Right lobe of liver (tissue), 4 donors: Measurements from ENCODE around the gene SYCE3.

Experiments used
- CTCF ChIP-seq, 4 donors: fragments of 200-600 bp in 3 of 4; fragments of 450-650 bp in 1 of 4; IDR thresholded peaks; one replicate each; pipeline versions ENCODE4 v1.5.1 to v1.8.0; 2016 to 2022; ENCODE audit warnings: antibody characterized with exemption in 4 of 4, mild to moderate bottlenecking in 2 of 4
- POLR2A ChIP-seq: fragments of 450-650 bp; IDR thresholded peaks from one replicate; pipeline ENCODE4 v1.6.1; 2017; ENCODE audit warnings: antibody characterized with exemption, mild to moderate bottlenecking
- donor health status: DM: no; HTN: no; CAD: no.
- donor health status: DM: no; HTN: no; CAD: no.
- donor health status: DM: no; HTN: yes; CAD: no.

- TF ChIP-seq CTCF (IDR thresholded peaks at IDR 0.05): no peak
- TF ChIP-seq POLR2A: peak; percentile 34
These were observed 35.6 kb downstream of the SYCE3 start for GRCh38 chr22:50526834-50527801.
